NCI-H146 (cell line): ENCODE results near the gene FBH1.
A peak's percentile ranks its signal among the peaks of the same experiment; 100 is the strongest.
"Not testable (repeated sequence)": the region's sequence is repeated elsewhere in the genome, so short reads cannot be mapped to it uniquely, and the experiment has no call there.

Experiments
- DNase-seq: peaks from one replicate; lab custom pipeline; 2025; lab: John Stamatoyannopoulos, UW

The FBH1 gene

DNA sequence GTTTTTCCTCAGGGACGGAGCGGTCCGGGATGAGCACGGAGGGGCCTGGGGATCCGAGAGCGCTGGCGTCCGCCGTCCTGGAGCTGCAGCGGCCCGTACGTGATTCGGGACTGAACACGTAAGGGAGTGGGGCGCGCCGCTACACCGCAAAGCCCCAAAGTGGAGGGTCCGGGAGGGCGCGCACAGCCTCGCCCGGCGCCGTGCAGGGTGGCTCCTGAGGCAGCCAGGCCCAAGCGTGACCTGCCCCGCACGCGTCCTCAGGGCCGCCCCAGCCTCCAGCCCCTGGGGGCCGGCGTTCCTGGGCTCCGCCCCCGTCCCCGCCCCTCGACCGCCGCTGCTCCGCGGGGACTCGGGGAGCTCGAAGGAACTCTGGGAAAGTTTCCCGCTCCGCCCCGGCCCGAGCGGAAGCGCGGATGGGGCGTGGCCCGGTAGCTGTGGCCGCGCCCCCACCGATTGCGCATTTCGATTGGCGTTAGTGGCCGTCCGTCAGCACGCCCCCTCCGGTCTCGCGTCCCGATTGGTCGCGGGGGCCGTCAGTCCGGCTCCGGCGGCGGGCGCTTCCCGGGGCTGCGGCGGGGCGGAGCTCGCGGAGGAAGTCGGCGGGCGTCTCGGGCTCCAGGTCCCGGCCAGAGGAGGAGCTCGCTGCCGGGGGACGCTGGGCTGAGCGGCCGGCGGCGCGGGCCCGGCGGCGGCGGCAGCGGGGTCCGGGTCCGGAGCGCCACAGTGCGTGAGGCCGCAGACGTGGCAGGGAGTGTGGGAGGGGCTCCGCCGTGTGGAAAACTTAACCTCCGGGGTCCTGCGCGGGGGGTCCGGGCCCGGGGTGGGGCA, at the start of gene FBH1, which contains the start of gene ANKRD16:
Gene FBH1 (plus strand): TSS at position 620 of the 828 bp plus-strand sequence. CDS start 103 bp downstream, at position 723.
Gene ANKRD16 (minus strand): TSS at position 270 of the 828 bp plus-strand sequence. CDS start 539 bp downstream, outside the sequence.
- DNase-seq: peak; percentile 99

DNA sequence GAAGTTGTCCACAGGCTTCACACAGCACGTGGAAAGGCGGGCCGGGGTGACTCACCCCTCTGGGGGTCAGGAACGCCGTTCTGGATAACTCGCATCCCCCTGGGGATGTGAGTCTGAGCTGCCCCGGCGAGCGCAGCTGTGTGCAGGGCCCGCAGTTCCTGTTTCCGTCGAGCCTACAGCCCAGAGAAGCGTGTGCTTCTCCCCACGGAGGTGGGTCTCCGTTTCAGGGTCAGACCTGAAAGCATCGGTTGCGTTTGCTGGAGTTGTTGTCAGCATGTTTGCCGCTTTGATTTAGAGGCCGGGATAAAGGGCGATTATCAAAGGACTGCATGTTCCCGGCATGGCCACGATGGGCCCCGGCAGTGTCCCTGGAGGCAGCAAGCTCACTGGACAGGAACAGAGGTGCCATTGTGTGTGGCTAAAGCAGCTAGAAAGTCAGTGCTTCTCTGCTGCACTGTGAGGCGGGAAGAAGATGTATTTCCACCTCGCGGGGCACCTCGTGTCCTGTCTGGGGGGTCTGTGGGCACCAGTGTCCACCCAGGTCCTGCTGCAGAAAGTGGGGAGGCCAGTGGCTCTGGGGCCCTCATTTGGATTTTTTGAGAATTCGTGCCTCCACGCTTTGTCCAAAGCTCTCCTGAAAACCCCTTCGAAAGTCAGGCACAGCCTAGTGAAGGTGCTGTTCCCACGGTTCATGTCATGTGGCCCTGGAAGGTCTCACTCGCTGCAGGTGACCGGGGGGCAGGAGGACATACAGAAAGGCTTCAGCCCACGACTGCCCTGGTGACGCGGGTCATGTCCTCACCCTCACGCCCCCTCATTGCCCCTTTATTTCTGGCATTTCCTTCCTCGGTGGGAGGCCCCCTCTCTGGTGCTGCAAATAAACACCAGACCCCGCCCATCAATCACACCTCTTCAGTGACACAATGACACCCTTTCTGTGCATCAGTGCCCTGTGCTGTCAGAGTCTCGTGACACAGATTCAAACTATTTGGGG, 49.4 kb upstream of the FBH1 start:
- no peak for DNase-seq

DNA sequence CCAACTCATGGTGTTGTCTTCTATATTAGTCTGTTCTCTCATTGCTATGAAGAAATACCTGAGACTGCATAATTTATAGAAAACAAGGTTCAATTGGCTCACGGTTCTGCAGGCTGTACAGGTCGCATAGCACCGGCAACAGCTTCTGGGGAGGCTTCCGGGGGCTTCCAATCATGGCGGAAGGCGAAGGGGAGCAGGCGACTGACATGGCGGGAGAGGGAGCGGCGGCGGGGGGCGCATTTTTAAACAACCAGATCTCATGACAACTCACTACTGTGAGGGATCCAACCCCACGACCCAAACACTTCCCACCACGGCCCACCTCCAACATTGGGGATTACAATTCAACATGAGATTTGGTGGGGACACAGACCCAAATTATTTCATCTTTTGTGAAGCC, 48.1 kb upstream of the FBH1 start:
- no peak for DNase-seq

DNA sequence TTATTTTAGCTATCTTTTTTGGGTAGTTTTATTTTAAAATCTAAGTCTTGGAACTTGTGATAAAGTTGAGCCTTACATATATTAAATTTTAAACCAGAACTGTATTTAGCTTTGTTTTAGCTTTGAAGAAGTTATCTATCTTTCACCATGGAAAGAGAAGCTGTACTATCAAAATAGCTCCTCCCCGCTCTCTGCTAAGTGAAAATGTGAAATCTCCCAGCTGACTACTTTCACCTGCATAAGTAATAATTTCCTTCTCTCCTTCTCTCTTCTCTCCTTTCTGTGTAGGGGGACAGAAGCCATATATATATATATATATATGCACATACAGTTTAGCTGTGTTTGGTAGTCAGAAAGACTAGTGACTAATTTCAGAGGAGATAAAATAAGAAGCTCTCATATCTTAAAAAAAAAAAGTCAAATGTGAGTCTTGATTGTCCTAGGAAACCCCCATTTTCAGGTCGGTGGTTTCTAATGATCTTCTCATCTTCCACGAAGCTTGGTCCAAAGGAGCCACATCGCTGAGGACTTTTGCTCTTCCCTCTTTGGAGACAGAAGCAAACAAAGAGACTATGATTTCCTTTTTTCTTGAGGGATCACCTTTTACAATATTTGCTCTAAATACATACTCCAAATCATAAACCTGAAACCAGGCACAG, 46.2 kb upstream of the FBH1 start:
- DNase-seq: no peak

DNA sequence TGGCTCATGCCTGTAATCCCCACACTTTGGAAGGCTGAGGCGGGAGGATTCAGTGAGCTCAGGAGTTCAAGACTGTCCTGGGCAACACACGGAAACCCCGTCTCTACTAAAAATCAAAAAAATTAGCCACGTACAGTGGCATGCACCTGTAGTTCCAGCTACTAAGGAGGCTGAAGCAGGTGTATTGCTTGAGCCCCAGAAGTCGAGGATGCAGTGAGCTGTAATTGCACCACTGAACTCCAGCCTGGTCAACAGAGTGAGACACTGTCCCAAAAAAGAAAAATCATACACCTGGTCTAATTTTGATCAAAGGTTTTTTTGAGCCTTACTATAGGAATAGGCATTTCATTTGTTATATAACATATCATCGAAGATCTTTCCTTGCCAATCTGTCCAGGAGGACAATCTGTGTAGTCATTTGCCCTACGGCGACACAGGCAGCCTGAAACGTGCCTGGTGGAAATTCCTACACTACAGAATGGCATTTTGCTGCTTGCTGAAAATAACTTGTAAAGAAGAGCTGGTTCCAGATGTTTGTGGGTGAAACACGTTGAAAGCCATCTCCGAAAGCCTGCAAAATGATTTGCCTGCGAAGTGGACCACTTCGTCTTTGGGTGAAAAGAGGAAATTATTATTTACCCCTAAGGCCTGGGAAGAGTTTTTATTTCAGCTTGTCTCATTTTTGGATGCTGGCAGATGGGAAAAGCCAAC, 45.5 kb upstream of the FBH1 start:
- DNase-seq: no peak

DNA sequence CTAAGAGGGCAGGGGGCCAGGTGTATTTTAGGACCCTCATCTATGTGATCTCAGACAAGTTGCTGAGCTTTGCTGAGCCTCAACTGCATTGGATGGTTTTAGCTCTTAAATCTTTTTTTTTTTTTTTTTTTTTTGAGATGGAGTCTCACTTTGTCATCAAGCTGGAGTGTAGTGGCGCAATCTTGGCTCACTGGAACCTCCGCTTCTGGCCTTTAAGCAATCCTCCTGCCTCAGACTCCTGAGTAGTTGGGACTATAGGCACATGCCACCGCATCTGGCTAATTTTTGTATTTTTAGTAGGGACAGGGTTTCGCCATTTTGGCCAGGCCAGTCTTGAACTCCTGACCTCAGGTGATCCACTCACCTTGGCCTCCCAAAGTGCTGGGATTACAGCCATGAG, 43.4 kb upstream of the FBH1 start:
- not testable (repeated sequence) for DNase-seq

DNA sequence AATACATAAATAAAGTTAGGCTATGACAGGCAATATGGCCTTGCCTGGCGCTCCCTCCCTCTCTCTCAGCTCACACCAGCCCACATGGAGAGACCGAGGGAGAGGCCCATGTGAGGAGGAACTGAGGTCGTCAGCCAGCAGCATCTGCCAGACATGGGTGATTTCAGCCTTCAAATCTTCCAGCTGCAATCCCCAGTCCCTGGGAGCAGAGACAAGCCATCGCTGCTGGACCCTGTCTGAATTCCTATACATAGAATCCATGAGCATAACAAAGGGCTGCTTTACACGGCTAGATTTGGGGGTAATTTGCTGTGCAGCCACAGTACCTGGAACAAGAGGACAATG, 35.9 kb upstream of the FBH1 start:
- no peak for DNase-seq

DNA sequence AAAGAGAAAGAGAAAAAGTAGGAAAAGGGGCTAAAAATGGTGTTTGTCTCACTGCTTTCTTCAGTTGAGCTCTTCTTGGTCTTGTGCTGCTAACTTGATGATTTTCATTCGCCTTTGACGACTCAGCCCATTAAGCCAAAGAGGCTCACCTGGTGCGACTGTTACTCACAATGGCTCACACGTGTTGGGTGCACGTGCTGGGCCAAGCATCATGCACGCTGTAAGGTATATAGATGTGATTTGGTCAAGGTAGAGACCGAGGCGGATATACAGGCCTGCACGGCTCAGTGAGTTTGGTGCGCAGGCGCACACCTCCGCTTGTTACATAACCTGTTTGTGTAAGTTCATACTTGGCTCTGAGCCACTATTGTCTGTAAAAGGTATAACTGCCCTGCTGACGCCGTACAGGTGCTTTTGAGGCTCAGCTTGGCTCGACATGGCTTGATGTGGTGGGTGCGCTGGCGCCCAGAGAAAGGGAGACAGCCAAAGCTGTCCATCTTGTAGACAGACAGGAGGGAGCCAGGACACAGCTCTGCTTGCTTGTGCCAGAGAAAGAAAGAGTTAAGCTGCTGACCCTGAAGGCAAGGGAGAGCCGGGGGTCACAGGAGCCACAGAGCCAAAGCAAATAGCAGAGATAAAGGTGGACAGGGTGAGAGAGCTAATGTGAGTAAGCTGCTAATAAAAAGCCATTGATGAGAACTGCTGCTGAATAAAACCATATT, 33.9 kb upstream of the FBH1 start:
- DNase-seq: no peak

DNA sequence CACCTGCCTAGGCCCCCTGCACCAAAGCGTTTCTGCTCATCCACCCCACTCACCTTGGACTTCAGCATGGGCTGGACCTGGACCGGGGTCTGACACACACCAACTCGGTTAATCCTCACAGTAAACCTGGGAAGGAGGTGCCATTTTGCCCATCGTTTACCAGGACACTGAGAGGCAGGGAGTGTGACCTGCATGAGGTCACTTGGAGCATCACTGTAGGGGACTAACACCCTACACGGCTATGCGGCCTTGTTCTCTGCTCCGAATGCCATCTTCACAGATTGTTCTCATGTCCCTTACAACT, 33.4 kb upstream of the FBH1 start:
- DNase-seq: no peak

DNA sequence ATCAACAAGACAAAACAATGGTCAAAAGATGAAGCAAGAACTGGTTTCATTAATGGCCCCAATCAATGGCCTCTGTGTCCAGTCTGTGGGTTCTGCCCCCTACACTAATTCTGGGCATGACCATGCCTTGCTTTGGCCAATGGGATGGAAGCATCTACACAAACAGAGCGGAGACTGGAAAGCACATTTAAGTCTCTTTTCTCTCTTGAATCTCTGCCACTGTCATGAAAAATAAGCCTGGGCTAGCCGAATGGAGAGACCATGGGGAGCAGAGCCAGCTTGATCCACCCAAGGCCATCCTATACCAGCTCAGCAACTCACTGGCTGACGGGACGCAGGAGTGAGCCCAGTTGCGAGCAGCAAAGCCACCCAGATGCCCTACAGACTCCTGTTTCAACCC, 31.2 kb upstream of the FBH1 start:
- no peak for DNase-seq

DNA sequence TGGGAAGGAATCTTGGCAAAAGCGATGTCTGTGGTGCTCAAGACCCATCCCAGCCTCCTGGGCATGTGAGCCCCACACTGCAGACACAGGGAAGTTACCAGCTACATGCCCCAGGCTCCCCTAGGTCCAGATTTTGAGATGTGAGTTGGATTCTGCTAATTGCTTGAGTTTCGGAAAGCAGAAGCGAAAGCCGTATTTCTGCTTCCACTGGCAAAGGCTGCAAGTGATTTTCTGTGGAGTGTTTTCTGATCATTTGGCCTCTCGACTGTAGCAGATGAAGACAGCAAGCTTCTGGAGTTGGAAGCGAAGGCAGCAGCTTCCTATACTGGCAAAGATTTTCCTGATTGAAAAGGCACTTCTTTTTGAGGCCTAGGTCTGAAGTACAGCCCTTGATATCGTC, 30.0 kb upstream of the FBH1 start:
- no peak for DNase-seq

DNA sequence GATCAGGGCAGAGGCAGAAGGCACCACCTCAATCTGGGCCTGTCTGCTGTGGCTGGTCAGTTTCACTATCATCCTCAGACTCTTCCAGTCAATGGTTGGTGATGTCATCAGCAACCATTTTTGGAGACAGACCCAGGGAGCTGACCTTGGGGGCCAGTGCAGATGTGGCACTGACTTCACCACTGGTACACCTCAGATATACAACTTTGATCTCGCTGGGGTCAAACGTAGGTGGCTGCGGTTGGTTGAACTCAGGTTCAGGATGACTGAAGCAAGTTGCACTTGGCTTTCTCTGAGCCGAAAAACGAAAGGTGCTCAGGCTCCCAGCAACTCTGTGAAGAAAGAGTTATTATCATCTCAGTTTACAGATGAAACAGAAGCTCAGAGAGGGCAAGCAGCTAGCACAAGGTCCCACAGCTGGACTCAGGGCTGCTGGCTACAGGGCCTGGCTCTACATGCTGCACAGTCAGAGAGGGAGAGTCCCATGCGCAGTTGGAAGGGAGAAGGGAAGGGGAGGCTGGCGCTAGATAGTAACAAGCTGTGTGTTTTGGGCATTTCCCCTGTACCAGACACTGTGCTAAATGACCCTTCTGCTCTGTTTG, 27.6 kb upstream of the FBH1 start:
- DNase-seq: no peak

DNA sequence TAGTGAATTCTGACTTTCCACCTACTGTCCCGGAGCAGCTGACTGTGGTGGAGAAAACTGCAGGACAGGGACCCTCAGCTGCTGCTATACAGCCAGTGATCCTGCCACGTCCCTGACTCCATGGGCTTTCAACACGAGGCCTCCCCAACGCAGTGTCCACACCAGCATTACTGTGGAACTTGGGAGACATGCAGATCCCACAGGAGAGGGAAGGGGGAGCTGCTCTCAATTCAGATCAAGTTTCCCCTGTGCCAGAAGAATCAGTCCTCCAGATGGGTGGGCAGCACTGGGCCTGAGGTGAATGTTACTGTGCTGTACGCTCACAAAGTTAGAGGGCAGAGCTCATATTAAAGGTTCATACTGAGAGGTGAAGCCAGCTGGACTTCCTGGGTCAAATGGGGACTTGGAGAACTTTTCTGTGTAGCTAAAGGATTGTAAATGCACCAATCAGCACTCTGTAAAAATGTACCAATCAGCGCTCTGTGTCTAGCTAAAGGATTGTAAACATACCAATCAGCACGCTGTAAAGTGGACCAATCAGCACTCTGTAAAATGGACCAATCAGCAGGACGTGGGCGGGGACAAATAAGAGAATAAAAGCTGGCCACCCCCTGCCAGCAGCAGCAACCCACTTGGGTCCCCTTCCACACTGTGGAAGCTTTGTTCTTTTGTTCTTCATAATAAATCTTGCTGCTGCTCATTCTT, 26.9 kb upstream of the FBH1 start:
- DNase-seq: not testable (repeated sequence)

DNA sequence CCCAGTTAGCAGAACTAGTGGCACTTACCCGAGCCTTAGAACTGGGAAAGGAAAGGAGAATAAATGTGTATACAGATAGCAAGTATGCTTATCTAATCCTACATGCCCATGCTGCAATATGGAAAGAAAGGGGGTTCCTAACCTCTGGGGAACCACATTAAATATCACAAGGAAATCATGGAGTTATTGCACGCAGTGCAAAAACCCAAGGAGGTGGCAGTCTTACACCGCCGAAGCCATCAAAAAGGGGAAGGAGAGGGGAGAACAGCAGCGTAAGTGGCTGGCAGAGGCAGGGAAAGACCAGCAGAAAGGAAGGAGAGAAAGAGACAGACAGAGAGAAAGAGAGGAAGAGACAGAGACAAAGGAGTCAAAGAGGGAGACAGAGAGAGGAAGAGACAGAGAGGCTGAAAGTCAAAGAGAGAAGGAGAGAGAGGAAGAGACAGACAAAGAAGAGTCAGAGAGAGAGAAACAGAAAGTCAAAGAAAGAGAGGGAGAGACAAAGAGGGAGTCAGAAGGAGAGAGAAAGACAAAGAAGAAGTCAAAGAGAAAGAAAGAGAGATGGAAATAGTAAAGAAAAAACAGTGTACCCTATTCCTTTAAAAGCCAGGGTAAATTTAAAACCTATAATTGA, 23.5 kb upstream of the FBH1 start:
- DNase-seq: not testable (repeated sequence)

DNA sequence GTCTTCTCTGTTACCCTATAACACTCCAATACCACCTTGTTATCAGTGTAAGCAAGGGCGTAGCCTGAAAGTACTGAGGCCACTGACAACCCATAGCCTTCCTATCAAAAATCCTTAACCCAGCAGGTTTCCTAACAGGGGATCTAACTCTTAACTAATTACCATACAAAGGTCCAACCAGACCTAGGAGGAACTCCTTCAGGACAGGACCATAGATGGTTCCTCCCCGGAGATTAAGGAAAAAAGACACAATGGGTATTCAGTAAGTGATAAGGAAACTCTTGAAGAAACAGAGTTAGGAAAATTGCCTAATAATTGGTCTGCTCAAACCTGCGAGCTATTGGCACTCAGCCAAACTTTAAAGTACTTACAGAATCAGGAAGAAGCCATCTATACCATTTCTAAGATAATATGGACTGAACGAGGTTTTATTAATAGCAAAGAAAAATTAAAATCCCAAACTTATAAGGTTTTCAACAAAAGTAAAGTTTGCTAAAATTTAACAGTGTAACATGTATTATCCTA, 22.9 kb upstream of the FBH1 start:
- DNase-seq: not testable (repeated sequence)

DNA sequence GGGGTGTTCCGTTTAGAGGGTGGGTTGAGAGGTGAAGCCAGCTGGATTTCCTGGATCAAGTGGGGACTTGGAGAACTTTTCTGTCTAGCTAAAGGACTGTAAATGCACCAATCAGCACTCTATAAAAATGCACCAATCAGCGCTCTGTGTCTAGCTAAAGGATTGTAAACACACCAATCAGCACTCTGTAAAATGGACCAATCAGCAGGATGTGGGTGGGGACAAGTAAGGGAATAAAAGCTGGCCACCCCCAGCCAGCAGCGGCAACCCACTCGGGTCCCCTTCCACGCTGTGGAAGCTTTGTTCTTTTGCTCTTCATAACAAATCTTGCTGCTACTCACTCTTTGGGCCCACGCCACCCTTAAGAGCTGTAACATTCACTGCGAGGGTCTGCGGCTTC, 21.7 kb upstream of the FBH1 start:
- not testable (repeated sequence) for DNase-seq

DNA sequence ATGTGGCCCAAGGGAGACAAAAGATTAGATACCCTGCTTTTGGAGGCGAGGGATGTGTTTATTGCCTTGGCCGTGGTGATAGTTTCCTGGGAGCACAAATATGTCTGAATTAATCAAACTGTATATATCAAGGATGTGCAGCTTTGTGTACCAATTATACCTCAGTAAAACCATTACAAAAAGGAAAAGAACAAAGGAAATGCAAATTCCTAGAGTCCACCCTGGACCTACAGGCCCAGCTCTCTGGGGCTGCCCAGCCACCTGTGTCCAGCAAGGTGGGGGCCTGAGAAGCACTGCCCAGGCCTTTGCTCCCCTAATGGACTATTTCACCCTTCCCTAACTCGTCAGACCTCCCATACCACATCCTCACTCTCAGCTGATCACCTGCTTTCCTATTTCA, 20.9 kb upstream of the FBH1 start:
- no peak for DNase-seq

DNA sequence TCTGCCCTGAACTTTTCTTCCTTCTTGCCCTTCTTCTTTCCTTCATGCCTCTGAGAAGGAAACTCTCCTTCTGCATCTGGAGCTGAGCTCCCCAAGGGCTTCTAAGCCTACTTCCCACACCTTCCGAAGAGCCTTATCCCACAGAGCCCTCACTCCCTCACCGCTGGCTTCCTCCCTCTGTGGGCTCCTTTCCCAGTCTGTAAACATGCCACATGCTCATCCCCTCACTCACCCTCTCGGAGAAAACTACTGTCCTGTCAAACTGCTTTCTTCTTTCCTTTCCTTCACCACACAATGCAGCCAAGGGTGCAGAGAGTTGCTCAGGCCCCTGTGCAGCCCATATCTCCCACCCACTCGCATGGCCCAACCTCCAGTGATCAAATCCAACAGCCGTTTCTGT, 18.4 kb upstream of the FBH1 start:
- DNase-seq: no peak

DNA sequence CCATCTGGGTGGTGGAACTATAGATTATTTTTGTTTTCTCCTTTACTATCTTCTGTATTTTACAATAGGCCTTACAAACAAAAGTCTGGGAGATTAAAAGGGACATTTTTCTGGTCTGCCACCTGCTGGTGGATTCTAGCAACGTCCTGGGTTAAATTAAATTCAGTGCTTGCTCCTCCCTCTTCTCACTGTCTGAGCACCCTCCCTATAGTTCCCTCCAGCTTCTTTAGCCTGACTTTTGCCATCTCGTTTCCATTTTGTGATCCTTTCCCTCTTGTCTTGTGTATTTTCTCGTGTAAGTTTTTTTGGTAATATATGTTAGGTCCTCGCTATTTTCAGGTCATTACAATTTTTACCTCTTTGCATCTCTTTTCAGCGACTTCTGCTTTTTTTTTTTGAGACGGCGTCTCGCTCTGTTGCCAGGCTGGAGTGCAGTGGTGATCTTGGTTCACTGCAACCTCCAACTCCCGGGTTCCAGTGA, 16.5 kb upstream of the FBH1 start:
- DNase-seq: peak; percentile 61
